PFSK-1 (cell line): Measurements from ENCODE around the gene ZNF511.

Experiments
- FOXP2 ChIP-seq: optimal IDR thresholded peaks from 2 replicates; pipeline ENCODE3; 2011; ENCODE audit warnings: borderline replicate concordance, control low read depth, inconsistent platforms; ENCODE audit not compliant: insufficient read depth; ENCODE audit errors: extremely low read length, extremely low read depth
- POLR2AphosphoS5 ChIP-seq: IDR thresholded peaks from 2 replicates; pipeline ENCODE4 v1.6.1; 2012; ENCODE audit warnings: low read depth, mild to moderate bottlenecking, control low read depth, low read length, moderate library complexity
- SIN3A ChIP-seq: IDR thresholded peaks from 2 replicates; pipeline ENCODE4 v1.6.1; 2012; ENCODE audit warnings: mild to moderate bottlenecking, low read length, moderate library complexity, borderline replicate concordance; ENCODE audit not compliant: insufficient read depth
- TAF1 ChIP-seq: IDR thresholded peaks from 2 replicates; pipeline ENCODE4 v1.6.1; 2012; ENCODE audit warnings: low read length, control low read depth, borderline replicate concordance; ENCODE audit not compliant: insufficient read depth
- TF ChIP-seq, protein P1 (sequence below), 2 experiments: IDR thresholded peaks; 2 replicates each; pipeline versions ENCODE4 v1.6.1 to v1.8.0; 2011 to 2012; ENCODE audit warnings: low read depth in 2 of 2, low read length in 2 of 2, control low read depth in 1 of 2, inconsistent platforms in 1 of 2, mild to moderate bottlenecking in 1 of 2, moderate library complexity in 1 of 2; ENCODE audit not compliant: insufficient read depth in 1 of 2

- TF ChIP-seq POLR2AphosphoS5: no peak
- no peak for TF ChIP-seq TAF1
- TF ChIP-seq, protein P1, sequence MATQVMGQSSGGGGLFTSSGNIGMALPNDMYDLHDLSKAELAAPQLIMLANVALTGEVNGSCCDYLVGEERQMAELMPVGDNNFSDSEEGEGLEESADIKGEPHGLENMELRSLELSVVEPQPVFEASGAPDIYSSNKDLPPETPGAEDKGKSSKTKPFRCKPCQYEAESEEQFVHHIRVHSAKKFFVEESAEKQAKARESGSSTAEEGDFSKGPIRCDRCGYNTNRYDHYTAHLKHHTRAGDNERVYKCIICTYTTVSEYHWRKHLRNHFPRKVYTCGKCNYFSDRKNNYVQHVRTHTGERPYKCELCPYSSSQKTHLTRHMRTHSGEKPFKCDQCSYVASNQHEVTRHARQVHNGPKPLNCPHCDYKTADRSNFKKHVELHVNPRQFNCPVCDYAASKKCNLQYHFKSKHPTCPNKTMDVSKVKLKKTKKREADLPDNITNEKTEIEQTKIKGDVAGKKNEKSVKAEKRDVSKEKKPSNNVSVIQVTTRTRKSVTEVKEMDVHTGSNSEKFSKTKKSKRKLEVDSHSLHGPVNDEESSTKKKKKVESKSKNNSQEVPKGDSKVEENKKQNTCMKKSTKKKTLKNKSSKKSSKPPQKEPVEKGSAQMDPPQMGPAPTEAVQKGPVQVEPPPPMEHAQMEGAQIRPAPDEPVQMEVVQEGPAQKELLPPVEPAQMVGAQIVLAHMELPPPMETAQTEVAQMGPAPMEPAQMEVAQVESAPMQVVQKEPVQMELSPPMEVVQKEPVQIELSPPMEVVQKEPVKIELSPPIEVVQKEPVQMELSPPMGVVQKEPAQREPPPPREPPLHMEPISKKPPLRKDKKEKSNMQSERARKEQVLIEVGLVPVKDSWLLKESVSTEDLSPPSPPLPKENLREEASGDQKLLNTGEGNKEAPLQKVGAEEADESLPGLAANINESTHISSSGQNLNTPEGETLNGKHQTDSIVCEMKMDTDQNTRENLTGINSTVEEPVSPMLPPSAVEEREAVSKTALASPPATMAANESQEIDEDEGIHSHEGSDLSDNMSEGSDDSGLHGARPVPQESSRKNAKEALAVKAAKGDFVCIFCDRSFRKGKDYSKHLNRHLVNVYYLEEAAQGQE (IDR thresholded peaks at IDR 0.05; ENCODE audit: insufficient read depth in 1 of 2, low read depth in 2 of 2, low read length in 2 of 2): no peak
- TF ChIP-seq SIN3A: no peak
- TF ChIP-seq FOXP2: no peak
Observed at GRCh38 chr10:133312016-133312768, 3.5 kb downstream of the ZNF511 start.
